AG09309 (cell line): ENCODE results near the gene ADAMTS8.
A peak's percentile ranks its signal among the peaks of the same experiment; 100 is the strongest.

Experiments used
- DNase-seq: peaks from one replicate; pipeline ENCODE4 v3.0.0-alpha.2; 2010; ENCODE audit warnings: low read depth
- H3K4me3 ChIP-seq: 2 replicates; pipeline ENCODE4 v1.5.1; 2011; ENCODE audit warnings: mild to moderate bottlenecking, low read depth, low read length, moderate library complexity; ENCODE audit not compliant: control insufficient read depth
- TF ChIP-seq, protein P1 (sequence below): IDR thresholded peaks from 2 replicates; pipeline ENCODE4 v1.5.1; 2011; ENCODE audit warnings: mild to moderate bottlenecking, low read depth, low read length, inconsistent platforms; ENCODE audit not compliant: insufficient read depth, control insufficient read depth; ENCODE audit errors: missing control alignments

ADAMTS8 gene

DNA sequence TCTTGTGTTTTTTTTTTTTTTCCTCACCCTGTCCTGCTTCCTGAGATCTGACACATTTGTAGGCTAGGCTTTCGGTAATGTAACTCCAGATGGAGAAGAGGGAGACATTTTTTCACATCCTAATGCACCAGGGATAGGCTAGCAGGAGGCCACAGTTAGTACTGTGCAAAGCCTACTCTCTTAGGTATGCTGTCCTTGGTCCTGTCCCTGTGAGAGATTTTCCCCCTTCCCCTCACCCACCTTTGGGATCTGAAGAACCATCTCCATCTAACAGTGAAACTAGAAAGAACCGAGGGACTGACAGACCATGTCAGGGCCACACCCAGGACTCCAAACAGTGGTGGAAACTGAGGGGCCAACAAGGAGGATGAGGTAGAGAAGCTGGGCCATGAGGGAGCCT is 29.2 kb downstream of the ADAMTS8 start:
- H3K4me3 ChIP-seq: no peak overlapping the region
- no peak for DNase-seq
- TF ChIP-seq, protein P1, sequence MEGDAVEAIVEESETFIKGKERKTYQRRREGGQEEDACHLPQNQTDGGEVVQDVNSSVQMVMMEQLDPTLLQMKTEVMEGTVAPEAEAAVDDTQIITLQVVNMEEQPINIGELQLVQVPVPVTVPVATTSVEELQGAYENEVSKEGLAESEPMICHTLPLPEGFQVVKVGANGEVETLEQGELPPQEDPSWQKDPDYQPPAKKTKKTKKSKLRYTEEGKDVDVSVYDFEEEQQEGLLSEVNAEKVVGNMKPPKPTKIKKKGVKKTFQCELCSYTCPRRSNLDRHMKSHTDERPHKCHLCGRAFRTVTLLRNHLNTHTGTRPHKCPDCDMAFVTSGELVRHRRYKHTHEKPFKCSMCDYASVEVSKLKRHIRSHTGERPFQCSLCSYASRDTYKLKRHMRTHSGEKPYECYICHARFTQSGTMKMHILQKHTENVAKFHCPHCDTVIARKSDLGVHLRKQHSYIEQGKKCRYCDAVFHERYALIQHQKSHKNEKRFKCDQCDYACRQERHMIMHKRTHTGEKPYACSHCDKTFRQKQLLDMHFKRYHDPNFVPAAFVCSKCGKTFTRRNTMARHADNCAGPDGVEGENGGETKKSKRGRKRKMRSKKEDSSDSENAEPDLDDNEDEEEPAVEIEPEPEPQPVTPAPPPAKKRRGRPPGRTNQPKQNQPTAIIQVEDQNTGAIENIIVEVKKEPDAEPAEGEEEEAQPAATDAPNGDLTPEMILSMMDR: no peak

GRCh38 chr11:130397780-130398179 is 30.6 kb downstream of the ADAMTS8 start:
- TF ChIP-seq, protein P1: no peak
- no peak for DNase-seq

GRCh38 chr11:130396965-130397364 is 31.4 kb downstream of the ADAMTS8 start:
- H3K4me3 ChIP-seq: no peak overlapping the region
- DNase-seq: no peak
- TF ChIP-seq, protein P1: no peak

More at GRCh38 chr11:130397780-130398179, 30.6 kb downstream of the ADAMTS8 start:
- no peak overlapping the region for H3K4me3 ChIP-seq

DNA sequence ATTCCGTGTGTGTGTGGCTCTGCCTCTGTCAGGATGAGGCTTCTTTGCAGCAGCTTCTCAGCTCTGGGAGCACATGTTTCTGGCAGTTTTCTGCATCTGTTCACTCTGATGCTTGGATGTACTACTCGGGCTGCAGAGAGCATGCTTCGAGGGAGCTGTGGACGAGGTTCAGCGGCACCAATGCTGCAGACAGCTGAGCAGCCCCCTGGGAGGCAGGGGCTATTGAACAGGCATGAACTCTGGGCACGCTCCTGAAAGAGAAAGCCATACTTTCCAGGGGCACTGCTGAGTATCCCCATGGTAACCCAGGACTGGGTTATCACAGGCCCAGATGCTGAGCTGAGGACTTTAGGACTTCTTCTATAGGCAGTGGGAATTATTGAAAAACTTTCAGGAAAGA is 33.8 kb downstream of the ADAMTS8 start:
- DNase-seq: no peak
- TF ChIP-seq, protein P1: no peak
- H3K4me3 ChIP-seq: no peak overlapping the region

GRCh38 chr11:130391711-130392110 is 36.7 kb downstream of the ADAMTS8 start:
- no peak overlapping the region for H3K4me3 ChIP-seq
- TF ChIP-seq, protein P1: no peak
- DNase-seq: no peak

- no peak for DNase-seq
- TF ChIP-seq, protein P1: peak; percentile 71
- no peak overlapping the region for H3K4me3 ChIP-seq
Observed at GRCh38 chr11:130390071-130390758, 38.2 kb downstream of the ADAMTS8 start.

GRCh38 chr11:130389335-130389935 is 39.0 kb downstream of the ADAMTS8 start:
- H3K4me3 ChIP-seq: no peak overlapping the region
- TF ChIP-seq, protein P1: no peak
- DNase-seq: no peak
